DND-41 (cell line): ENCODE results near the gene SLC24A3.

Experiments used
- ATAC-seq: fragments of 200-7000 bp; cut with Tn5 transposase; 3 replicates; pipeline ENCODE4 v1.9.1; 2021; ENCODE audit warnings: low read depth; ENCODE audit not compliant: insufficient read depth
- DNase-seq: peaks from one replicate; pipeline ENCODE4 v3.0.0-alpha.2; 2020
- H2AFZ ChIP-seq: 2 replicates; pipeline ENCODE4 v1.6.0; 2012; ENCODE audit warnings: low read depth, low read length
- H3K27ac ChIP-seq: 2 replicates; pipeline ENCODE4 v1.5.1; 2012; ENCODE audit warnings: low read length, inconsistent platforms
- H3K27me3 ChIP-seq: fragments of 200-600 bp; sonication (generic); 2 replicates; pipeline ENCODE4 v1.6.0; 2012; ENCODE audit warnings: low read length, mild to moderate bottlenecking, inconsistent platforms; ENCODE audit not compliant: insufficient read depth, poor library complexity
- H3K36me3 ChIP-seq: 2 replicates; pipeline ENCODE4 v1.5.1; 2012; ENCODE audit warnings: low read length, inconsistent platforms; ENCODE audit not compliant: insufficient read depth
- H3K4me1 ChIP-seq: 2 replicates; pipeline ENCODE4 v1.5.1; 2012; ENCODE audit warnings: mild to moderate bottlenecking, low read length; ENCODE audit not compliant: insufficient read depth
- H3K4me2 ChIP-seq: 2 replicates; pipeline ENCODE4 v1.6.0; 2012; ENCODE audit warnings: mild to moderate bottlenecking, moderate library complexity, low read length, inconsistent platforms; ENCODE audit not compliant: insufficient read depth
- H3K4me3 ChIP-seq, 2 experiments: fragments of 200-600 bp in 1 of 2; shearing (Covaris generic) in 1 of 2; 2 replicates each; pipeline ENCODE4 v1.5.1; 2012 to 2016; ENCODE audit warnings: inconsistent platforms in 2 of 2, low read length in 2 of 2, mild to moderate bottlenecking in 2 of 2, low read depth in 1 of 2, moderate library complexity in 1 of 2
- H3K79me2 ChIP-seq: 2 replicates; pipeline ENCODE4 v1.6.0; 2012; ENCODE audit warnings: low read length, inconsistent platforms; ENCODE audit not compliant: insufficient read depth
- H3K9ac ChIP-seq: 2 replicates; pipeline ENCODE4 v1.6.0; 2012; ENCODE audit warnings: low read depth, mild to moderate bottlenecking, inconsistent platforms, low read length, moderate library complexity
- H3K9me3 ChIP-seq: 2 replicates; pipeline ENCODE4 v1.5.1; 2012; ENCODE audit warnings: low read length, moderate library complexity, mild to moderate bottlenecking, inconsistent platforms; ENCODE audit not compliant: insufficient read depth, severe bottlenecking
- H4K20me1 ChIP-seq: 2 replicates; pipeline ENCODE4 v1.6.0; 2012; ENCODE audit warnings: low read length; ENCODE audit not compliant: insufficient read depth
- CTCF ChIP-seq: IDR thresholded peaks from 2 replicates; pipeline ENCODE4 v1.5.1; 2012; ENCODE audit warnings: borderline replicate concordance, low read length, moderate library complexity, mild to moderate bottlenecking; ENCODE audit not compliant: poor library complexity, severe bottlenecking; ENCODE audit errors: extremely low read depth
- EZH2 ChIP-seq: IDR thresholded peaks from 3 replicates; pipeline ENCODE4 v1.6.1; 2012; ENCODE audit warnings: borderline replicate concordance, low read depth, mild to moderate bottlenecking, moderate library complexity, low read length, inconsistent platforms; ENCODE audit not compliant: severe bottlenecking

Gene SLC24A3

GRCh38 chr20:19502169-19502568 lies 289.7 kb downstream of the SLC24A3 start:
- Histone ChIP-seq H2AFZ (no peak overlapping the region), H3K4me2 (no peak overlapping the region), H3K4me3 (no peak overlapping the region), H3K79me2 (no peaks in the 10 kb centered on the region), H4K20me1 (no peaks in the 10 kb centered on the region), H3K27me3 (no peaks in the 10 kb centered on the region), H3K27ac (no peak overlapping the region), H3K4me1 (no peaks in the 10 kb centered on the region), H3K9ac (no peak overlapping the region), H3K9me3 (no peaks in the 10 kb centered on the region), H3K36me3 (no peaks in the 10 kb centered on the region)
- no peak for DNase-seq
- ATAC-seq: no peak
- no peak for TF ChIP-seq EZH2
- no peak for TF ChIP-seq CTCF

- Histone ChIP-seq H2AFZ (no peak overlapping the region), H3K9me3 (no peaks in the 10 kb centered on the region), H3K4me1 (no peaks in the 10 kb centered on the region), H3K27me3 (no peaks in the 10 kb centered on the region), H4K20me1 (no peaks in the 10 kb centered on the region), H3K27ac (no peak overlapping the region), H3K79me2 (no peaks in the 10 kb centered on the region), H3K9ac (no peak overlapping the region), H3K4me3 (no peak overlapping the region), H3K36me3 (no peaks in the 10 kb centered on the region), H3K4me2 (no peak overlapping the region)
- no peak for ATAC-seq
- TF ChIP-seq EZH2 (no peak), CTCF (no peak)
- DNase-seq: no peak
These were observed 291.8 kb downstream of the SLC24A3 start for GRCh38 chr20:19504251-19504650.

DNA sequence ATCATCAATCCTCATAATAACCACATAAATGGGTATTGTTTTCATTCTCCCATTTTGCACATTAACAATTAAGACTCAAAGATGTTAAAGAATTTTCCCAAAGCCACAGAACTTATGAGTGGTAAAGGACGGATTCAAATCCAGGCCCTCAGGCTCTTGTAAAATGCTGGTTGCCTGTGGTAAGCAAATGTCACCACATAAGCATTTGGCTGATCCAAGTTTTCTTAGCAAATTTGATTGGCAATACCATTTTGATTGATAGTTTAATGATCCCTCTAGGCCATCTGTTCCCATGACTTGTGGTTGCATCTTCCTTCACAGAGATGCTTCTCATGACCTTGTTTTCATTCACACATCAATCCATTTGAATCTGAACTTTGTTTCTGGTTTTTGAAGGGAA lies 293.6 kb downstream of the SLC24A3 start:
- H3K27ac ChIP-seq: no peak overlapping the region
- no peak overlapping the region for H3K9ac ChIP-seq

More for the DNA sequence above, 293.6 kb downstream of the SLC24A3 start:
- Histone ChIP-seq H3K4me1 (no peaks in the 10 kb centered on the region), H4K20me1 (no peaks in the 10 kb centered on the region), H3K36me3 (no peaks in the 10 kb centered on the region), H3K9me3 (no peaks in the 10 kb centered on the region), H3K4me3 (no peak overlapping the region), H2AFZ (no peak overlapping the region), H3K79me2 (no peaks in the 10 kb centered on the region), H3K27me3 (no peaks in the 10 kb centered on the region), H3K4me2 (no peak overlapping the region)
- ATAC-seq: no peak
- TF ChIP-seq CTCF (no peak), EZH2 (no peak)
- DNase-seq: no peak
